Loucy (cell line): ENCODE results near the gene GAS2.
A peak's percentile ranks its signal among the peaks of the same experiment; 100 is the strongest.

Source experiments
- H2AFZ ChIP-seq: fragments of 200-600 bp; sonication (generic); 2 replicates; pipeline ENCODE4 v1.6.0; 2016; ENCODE audit warnings: antibody characterized with exemption, mild to moderate bottlenecking, low read length, moderate library complexity
- H3F3A ChIP-seq: fragments of 200-600 bp; 2 replicates; pipeline ENCODE4 v1.6.0; 2016; ENCODE audit warnings: antibody characterized with exemption, low read depth, mild to moderate bottlenecking
- H3K27me3 ChIP-seq: fragments of 200-600 bp; sonication (generic); 2 replicates; pipeline ENCODE4 v1.6.1; 2014; ENCODE audit warnings: low read length, mild to moderate bottlenecking; ENCODE audit not compliant: insufficient read depth, poor library complexity, severe bottlenecking
- H3K36me3 ChIP-seq: fragments of 200-600 bp; sonication (generic); 2 replicates; pipeline ENCODE4 v1.6.1; 2016; ENCODE audit warnings: low read length; ENCODE audit not compliant: insufficient read depth
- H3K4me1 ChIP-seq: fragments of 200-600 bp; sonication (generic); 2 replicates; pipeline ENCODE4 v1.5.1; 2014; ENCODE audit warnings: low read length, mild to moderate bottlenecking; ENCODE audit not compliant: insufficient read depth, poor library complexity, severe bottlenecking
- H3K4me2 ChIP-seq: fragments of 200-600 bp; sonication (generic); 2 replicates; pipeline ENCODE4 v1.6.0; 2014; ENCODE audit warnings: antibody characterized with exemption, low read length, low read depth, mild to moderate bottlenecking; ENCODE audit not compliant: poor library complexity, severe bottlenecking
- H3K4me3 ChIP-seq: fragments of 200-600 bp; sonication (generic); 2 replicates; pipeline ENCODE4 v1.5.1; 2014; ENCODE audit warnings: low read length, mild to moderate bottlenecking, mixed read lengths; ENCODE audit not compliant: poor library complexity, severe bottlenecking
- H3K79me2 ChIP-seq: fragments of 200-600 bp; sonication (generic); 2 replicates; pipeline ENCODE4 v1.6.1; 2014; ENCODE audit warnings: low read length; ENCODE audit not compliant: insufficient read depth
- H3K9ac ChIP-seq: fragments of 200-600 bp; sonication (generic); 2 replicates; pipeline ENCODE4 v1.6.0; 2014; ENCODE audit warnings: mild to moderate bottlenecking, low read depth, low read length, moderate library complexity; ENCODE audit not compliant: poor library complexity, severe bottlenecking
- H3K9me2 ChIP-seq: fragments of 200-600 bp; sonication (generic); replicated peaks from 2 replicates; pipeline ENCODE4 v1.6.1; 2016; ENCODE audit warnings: low read depth, low read length, mixed read lengths
- H3K9me3 ChIP-seq: fragments of 200-600 bp; sonication (generic); 2 replicates; pipeline ENCODE4 v1.6.1; 2014; ENCODE audit warnings: mild to moderate bottlenecking, antibody characterized with exemption, low read length, low read depth; ENCODE audit not compliant: insufficient read depth
- H4K20me1 ChIP-seq: fragments of 200-600 bp; sonication (generic); 2 replicates; pipeline ENCODE4 v1.6.0; 2014; ENCODE audit warnings: antibody characterized with exemption, low read length, mild to moderate bottlenecking; ENCODE audit not compliant: insufficient read depth, poor library complexity, severe bottlenecking
- EZH2phosphoT487 ChIP-seq: fragments of 200-600 bp; IDR thresholded peaks from 2 replicates; pipeline ENCODE4 v1.6.1; 2018; ENCODE audit warnings: antibody characterized with exemption, mild to moderate bottlenecking, moderate library complexity, borderline replicate concordance
- TF ChIP-seq, protein P1 (sequence below): fragments of 200-600 bp; sonication (generic); conservative IDR thresholded peaks from 2 replicates; pipeline ENCODE4 v1.5.1; 2014; ENCODE audit warnings: mild to moderate bottlenecking, antibody characterized with exemption, low read length

Gene GAS2

DNA sequence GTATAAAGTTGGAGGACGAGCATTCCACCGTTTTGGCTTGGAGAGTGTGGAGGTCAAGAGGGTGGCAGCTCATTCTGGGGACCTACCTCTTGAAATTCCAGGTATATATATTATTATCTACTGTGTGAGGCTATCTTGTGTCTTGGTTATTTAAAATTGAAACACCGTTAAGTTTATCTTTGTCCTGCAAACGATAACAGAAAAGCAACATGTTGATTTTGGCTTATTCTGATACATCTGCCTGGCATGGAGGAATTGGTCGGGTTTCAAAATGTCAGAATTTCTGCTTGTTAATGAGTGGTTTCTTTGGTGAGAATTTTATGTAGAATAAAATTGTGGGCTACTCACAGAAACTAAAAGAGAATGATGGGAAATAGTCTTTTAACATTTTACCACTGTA, 108.8 kb downstream of the GAS2 start:
- no peaks in the 10 kb centered on the region for H4K20me1 ChIP-seq
- H3K4me2 ChIP-seq, result no peak overlapping the region
- no peak overlapping the region for H2AFZ ChIP-seq
- H3K9me3 ChIP-seq, result no peaks in the 10 kb centered on the region
- H3K27me3 ChIP-seq, result no peaks in the 10 kb centered on the region
- no peaks in the 10 kb centered on the region for H3K36me3 ChIP-seq
- H3K9me2 ChIP-seq, result no peaks in the 10 kb centered on the region
- H3K9ac ChIP-seq, result no peak overlapping the region
- no peak overlapping the region for H3K4me3 ChIP-seq
- no peaks in the 10 kb centered on the region for H3F3A ChIP-seq
- no peaks in the 10 kb centered on the region for H3K4me1 ChIP-seq
- TF ChIP-seq, protein P1, sequence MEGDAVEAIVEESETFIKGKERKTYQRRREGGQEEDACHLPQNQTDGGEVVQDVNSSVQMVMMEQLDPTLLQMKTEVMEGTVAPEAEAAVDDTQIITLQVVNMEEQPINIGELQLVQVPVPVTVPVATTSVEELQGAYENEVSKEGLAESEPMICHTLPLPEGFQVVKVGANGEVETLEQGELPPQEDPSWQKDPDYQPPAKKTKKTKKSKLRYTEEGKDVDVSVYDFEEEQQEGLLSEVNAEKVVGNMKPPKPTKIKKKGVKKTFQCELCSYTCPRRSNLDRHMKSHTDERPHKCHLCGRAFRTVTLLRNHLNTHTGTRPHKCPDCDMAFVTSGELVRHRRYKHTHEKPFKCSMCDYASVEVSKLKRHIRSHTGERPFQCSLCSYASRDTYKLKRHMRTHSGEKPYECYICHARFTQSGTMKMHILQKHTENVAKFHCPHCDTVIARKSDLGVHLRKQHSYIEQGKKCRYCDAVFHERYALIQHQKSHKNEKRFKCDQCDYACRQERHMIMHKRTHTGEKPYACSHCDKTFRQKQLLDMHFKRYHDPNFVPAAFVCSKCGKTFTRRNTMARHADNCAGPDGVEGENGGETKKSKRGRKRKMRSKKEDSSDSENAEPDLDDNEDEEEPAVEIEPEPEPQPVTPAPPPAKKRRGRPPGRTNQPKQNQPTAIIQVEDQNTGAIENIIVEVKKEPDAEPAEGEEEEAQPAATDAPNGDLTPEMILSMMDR, result no peak
- TF ChIP-seq EZH2phosphoT487, result no peak
- H3K79me2 ChIP-seq, result no peaks in the 10 kb centered on the region

DNA sequence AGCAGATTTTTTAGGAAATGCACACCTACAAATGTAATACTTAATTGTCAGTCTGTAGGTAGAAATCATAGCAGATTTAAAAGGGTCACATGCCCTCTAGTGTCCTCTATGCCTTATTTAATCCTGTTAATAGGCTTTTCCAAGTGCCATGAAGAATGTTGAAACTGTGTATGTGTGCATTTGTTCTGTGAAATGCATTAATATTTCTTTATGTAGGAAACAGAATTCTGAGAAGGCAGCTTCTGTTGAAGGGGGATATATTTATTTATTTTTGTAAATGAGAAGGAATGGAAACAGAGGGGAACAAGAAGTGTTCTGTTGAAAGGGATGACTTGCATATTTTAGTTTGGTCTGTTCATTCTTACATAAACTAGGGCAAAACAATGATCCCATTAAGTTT, 112.2 kb downstream of the GAS2 start:
- no peaks in the 10 kb centered on the region for H3K9me2 ChIP-seq
- TF ChIP-seq, protein P1, result peak; percentile 42
- no peak for TF ChIP-seq EZH2phosphoT487
- H3K79me2 ChIP-seq, result no peaks in the 10 kb centered on the region
- no peaks in the 10 kb centered on the region for H4K20me1 ChIP-seq
- no peaks in the 10 kb centered on the region for H3K27me3 ChIP-seq
- H3F3A ChIP-seq, result no peaks in the 10 kb centered on the region
- no peak overlapping the region for H2AFZ ChIP-seq
- no peak overlapping the region for H3K4me3 ChIP-seq
- peaks cover 6% of the 10 kb centered on the region for H3K4me1 ChIP-seq
- no peak overlapping the region for H3K9ac ChIP-seq
- no peaks in the 10 kb centered on the region for H3K9me3 ChIP-seq
- H3K4me2 ChIP-seq, result no peak overlapping the region
- H3K36me3 ChIP-seq, result no peaks in the 10 kb centered on the region

DNA sequence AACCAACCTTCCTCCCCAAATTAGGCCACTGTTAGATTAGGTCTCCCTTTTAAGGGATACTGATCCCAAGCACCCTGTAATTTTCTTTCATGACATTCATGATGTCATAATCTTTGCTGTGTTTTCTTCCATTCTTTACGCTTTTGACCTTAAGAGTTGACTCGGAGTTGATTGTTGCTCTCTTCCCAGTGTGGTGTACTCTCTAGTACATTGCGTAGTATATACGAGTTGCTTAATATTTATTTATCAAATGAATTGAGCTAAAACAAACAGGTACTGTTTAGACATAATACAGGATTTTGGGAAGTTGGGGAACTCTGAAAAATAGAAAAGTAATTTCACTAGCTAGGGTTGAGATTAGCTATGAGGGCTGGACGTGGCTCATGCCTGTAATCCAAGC, 113.4 kb downstream of the GAS2 start:
- Histone ChIP-seq H3K27me3 (no peaks in the 10 kb centered on the region), H2AFZ (no peak overlapping the region), H3K9me2 (no peaks in the 10 kb centered on the region), H3K4me3 (no peak overlapping the region), H3K4me1 (peaks cover 6% of the 10 kb centered on the region), H3K9ac (no peak overlapping the region), H3K79me2 (no peaks in the 10 kb centered on the region), H3K4me2 (no peak overlapping the region), H4K20me1 (no peaks in the 10 kb centered on the region), H3F3A (no peaks in the 10 kb centered on the region), H3K9me3 (no peaks in the 10 kb centered on the region), H3K36me3 (no peaks in the 10 kb centered on the region)
- no peak for TF ChIP-seq EZH2phosphoT487
- TF ChIP-seq, protein P1, result no peak
